GM06990 (cell line): ENCODE measurements around the gene THSD4.

Experiments
- DNase-seq: peaks from one replicate; pipeline ENCODE4 v3.0.0-alpha.2; 2011; ENCODE audit not compliant: insufficient read length; ENCODE audit errors: extremely low read depth
- H3K27me3 ChIP-seq: replicated peaks from 2 replicates; pipeline ENCODE4 v1.6.0; 2011; ENCODE audit warnings: low read length; ENCODE audit not compliant: control insufficient read depth, insufficient read depth
- H3K36me3 ChIP-seq: 2 replicates; pipeline ENCODE4 v1.5.1; 2011; ENCODE audit warnings: low read length; ENCODE audit not compliant: control insufficient read depth, insufficient read depth
- H3K4me3 ChIP-seq: replicated peaks from 2 replicates; pipeline ENCODE4 v1.5.1; 2011; ENCODE audit warnings: low read depth, mild to moderate bottlenecking, control low read depth, low read length
- TF ChIP-seq, protein P1 (sequence below): IDR thresholded peaks from 2 replicates; pipeline ENCODE4 v1.5.1; 2011; ENCODE audit warnings: low read length, control low read depth, mild to moderate bottlenecking, inconsistent platforms; ENCODE audit not compliant: insufficient read depth, poor library complexity, severe bottlenecking

Gene THSD4

DNA sequence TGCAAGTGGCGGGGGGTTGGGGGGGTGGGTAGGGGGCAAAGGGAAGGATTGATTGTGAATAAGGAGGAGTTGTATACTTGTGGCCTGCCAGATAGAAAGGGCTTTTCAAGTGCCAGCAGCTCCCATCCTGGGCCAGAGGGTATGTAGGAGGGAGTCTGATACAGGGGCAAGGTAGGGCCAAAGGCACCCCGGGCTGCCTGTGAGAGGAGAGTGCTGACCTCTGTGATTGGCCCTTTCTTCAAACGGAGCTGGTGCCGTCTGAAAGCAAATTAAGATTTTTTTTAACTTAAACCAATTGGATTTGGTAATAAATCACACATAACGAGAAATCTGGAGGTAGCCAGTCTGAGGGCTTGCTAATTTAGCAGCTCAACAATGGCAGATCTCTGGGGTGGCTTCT is 229.9 kb downstream of the THSD4 start:
- H3K4me3 ChIP-seq, result no peak overlapping the region
- H3K27me3 ChIP-seq, result no peaks in the 10 kb centered on the region
- TF ChIP-seq, protein P1, sequence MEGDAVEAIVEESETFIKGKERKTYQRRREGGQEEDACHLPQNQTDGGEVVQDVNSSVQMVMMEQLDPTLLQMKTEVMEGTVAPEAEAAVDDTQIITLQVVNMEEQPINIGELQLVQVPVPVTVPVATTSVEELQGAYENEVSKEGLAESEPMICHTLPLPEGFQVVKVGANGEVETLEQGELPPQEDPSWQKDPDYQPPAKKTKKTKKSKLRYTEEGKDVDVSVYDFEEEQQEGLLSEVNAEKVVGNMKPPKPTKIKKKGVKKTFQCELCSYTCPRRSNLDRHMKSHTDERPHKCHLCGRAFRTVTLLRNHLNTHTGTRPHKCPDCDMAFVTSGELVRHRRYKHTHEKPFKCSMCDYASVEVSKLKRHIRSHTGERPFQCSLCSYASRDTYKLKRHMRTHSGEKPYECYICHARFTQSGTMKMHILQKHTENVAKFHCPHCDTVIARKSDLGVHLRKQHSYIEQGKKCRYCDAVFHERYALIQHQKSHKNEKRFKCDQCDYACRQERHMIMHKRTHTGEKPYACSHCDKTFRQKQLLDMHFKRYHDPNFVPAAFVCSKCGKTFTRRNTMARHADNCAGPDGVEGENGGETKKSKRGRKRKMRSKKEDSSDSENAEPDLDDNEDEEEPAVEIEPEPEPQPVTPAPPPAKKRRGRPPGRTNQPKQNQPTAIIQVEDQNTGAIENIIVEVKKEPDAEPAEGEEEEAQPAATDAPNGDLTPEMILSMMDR, result no peak
- no peaks in the 10 kb centered on the region for H3K36me3 ChIP-seq
- DNase-seq, result no peak

DNA sequence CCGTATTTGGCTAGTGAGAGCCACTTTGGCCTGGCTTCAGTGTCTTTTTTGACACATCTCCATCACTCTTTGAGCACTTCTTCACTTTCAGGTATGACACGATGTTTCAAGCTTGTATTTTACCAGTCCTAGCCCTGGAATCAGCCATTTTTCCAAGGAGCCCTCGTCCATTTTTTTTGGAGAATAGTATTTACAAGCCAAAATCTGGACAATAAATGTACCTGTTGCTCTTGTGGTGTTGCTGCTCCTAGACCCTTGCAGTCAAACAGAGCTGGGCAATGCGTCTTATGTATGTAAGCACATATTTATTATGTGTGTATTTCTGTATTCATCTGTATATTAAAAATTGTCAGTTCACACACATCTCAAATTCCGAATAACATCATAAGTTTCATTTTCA is 231.2 kb downstream of the THSD4 start:
- no peaks in the 10 kb centered on the region for H3K36me3 ChIP-seq
- no peak for DNase-seq
- no peaks in the 10 kb centered on the region for H3K27me3 ChIP-seq
- TF ChIP-seq, protein P1, result no peak
- H3K4me3 ChIP-seq, result no peak overlapping the region

DNA sequence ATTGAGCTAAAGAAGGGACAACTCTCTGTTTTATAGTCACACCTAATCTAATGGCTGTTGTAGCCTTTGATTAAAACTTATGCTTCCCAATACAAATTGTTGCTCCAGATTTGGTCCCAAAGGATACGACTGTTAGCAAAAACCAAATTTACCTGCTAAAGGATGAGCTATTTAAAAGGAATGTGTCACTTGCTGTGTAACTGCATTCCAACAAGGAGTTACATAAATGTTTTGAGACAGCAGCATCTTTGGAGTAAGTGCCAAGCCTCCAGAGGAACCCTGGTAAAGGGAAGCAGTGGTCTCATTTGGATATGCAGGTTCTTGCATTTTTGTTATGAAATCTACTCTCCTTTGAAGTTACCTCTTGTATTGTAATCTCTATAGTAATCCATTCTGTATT is 233.3 kb downstream of the THSD4 start:
- Histone ChIP-seq H3K4me3 (no peak overlapping the region), H3K27me3 (no peaks in the 10 kb centered on the region; the same call in 1 of the 2 replicates), H3K36me3 (no peaks in the 10 kb centered on the region)
- no peak for DNase-seq
- TF ChIP-seq, protein P1, result no peak

- Histone ChIP-seq H3K4me3 (no peak overlapping the region), H3K27me3 (no peaks in the 10 kb centered on the region; the same call in 1 of the 2 replicates), H3K36me3 (no peaks in the 10 kb centered on the region)
- no peak for DNase-seq
- TF ChIP-seq, protein P1, result no peak
These were observed 234.1 kb downstream of the THSD4 start for GRCh38 chr15:71349336-71349735.

GRCh38 chr15:71349736-71350526 is 234.7 kb downstream of the THSD4 start:
- Histone ChIP-seq H3K4me3 (no peak overlapping the region), H3K36me3 (no peaks in the 10 kb centered on the region), H3K27me3 (no peaks in the 10 kb centered on the region; the same call in 1 of the 2 replicates)
- TF ChIP-seq, protein P1, result no peak
- DNase-seq, result no peak
